AML-193 (cell line): ENCODE data around the gene FHOD3.
"Not testable (repeated sequence)": the region's sequence is repeated elsewhere in the genome, so short reads cannot be mapped to it uniquely, and the experiment has no call there.

ENCODE experiments used
- DNase-seq, 2 experiments: peaks; one replicate each; lab custom pipeline; 2025; lab: John Stamatoyannopoulos, UW

Gene FHOD3

GRCh38 chr18:36709315-36709714 is 411.8 kb downstream of the FHOD3 start:
- DNase-seq: no peak

- no peak for DNase-seq
These were observed 413.7 kb downstream of the FHOD3 start for GRCh38 chr18:36711014-36711725.

- no peak for DNase-seq
These were observed 414.4 kb downstream of the FHOD3 start for GRCh38 chr18:36711813-36712444.

GRCh38 chr18:36714476-36714875 is 417.0 kb downstream of the FHOD3 start:
- DNase-seq: no peak

GRCh38 chr18:36717422-36718110 is 420.1 kb downstream of the FHOD3 start:
- DNase-seq: no peak

- no peak for DNase-seq
These were observed 421.3 kb downstream of the FHOD3 start for GRCh38 chr18:36718705-36719328.

- DNase-seq: no peak
These were observed 422.1 kb downstream of the FHOD3 start for GRCh38 chr18:36719630-36720029.

- not testable (repeated sequence) for DNase-seq
These were observed 423.8 kb downstream of the FHOD3 start for GRCh38 chr18:36721351-36721750.

- no peak for DNase-seq
These were observed 426.7 kb downstream of the FHOD3 start for GRCh38 chr18:36724169-36724568.

- DNase-seq: no peak
These were observed 427.1 kb downstream of the FHOD3 start for GRCh38 chr18:36724591-36725001.

GRCh38 chr18:36728345-36728744 is 430.8 kb downstream of the FHOD3 start:
- DNase-seq: no peak

GRCh38 chr18:36729197-36729596 is 431.7 kb downstream of the FHOD3 start:
- no peak for DNase-seq

- DNase-seq: no peak
These were observed 434.8 kb downstream of the FHOD3 start for GRCh38 chr18:36732264-36732663.

GRCh38 chr18:36733150-36733549 is 435.6 kb downstream of the FHOD3 start:
- no peak for DNase-seq

- no peak for DNase-seq
These were observed 437.1 kb downstream of the FHOD3 start for GRCh38 chr18:36734596-36734995.

GRCh38 chr18:36735130-36735529 is 437.6 kb downstream of the FHOD3 start:
- DNase-seq: no peak

- DNase-seq: no peak
These were observed 438.6 kb downstream of the FHOD3 start for GRCh38 chr18:36736094-36736493.

- no peak for DNase-seq
These were observed 439.8 kb downstream of the FHOD3 start for GRCh38 chr18:36737316-36737715.

GRCh38 chr18:36744261-36744876 is 446.9 kb downstream of the FHOD3 start:
- DNase-seq: no peak

- no peak for DNase-seq
These were observed 447.9 kb downstream of the FHOD3 start for GRCh38 chr18:36745219-36745975.
